Upper lobe of left lung (tissue), 6 donors: ENCODE measurements around the gene ATP6V1C2. TPM values are rescaled to one million over a fixed set of nuclear protein-coding genes. Genes with fewer than 3 reads are reported as not detected.

Source experiments
- ATAC-seq, 2 donors: fragments of 200-7000 bp; cut with Tn5 transposase; one replicate each; pipeline ENCODE4 v1.9.1; 2022; ENCODE audit warnings: mild to moderate bottlenecking in 2 of 2, moderate library complexity in 2 of 2; ENCODE audit not compliant: low FRiP score in 2 of 2
- DNase-seq, 2 donors: peaks; one replicate each; pipeline ENCODE4 v3.0.0-alpha.2; 2019 to 2020
- H3K27ac ChIP-seq, 4 donors: fragments of 200-600 bp; sonication (generic); one replicate each; pipeline ENCODE4 v1.5.1; 2016 to 2019
- H3K27me3 ChIP-seq, 4 donors: fragments of 200-600 bp; sonication (generic); one replicate each; pipeline ENCODE4 v1.5.1; 2017 to 2019
- H3K36me3 ChIP-seq, 4 donors: fragments of 200-600 bp; sonication (generic); one replicate each; pipeline ENCODE4 v1.5.1; 2016 to 2019
- H3K4me1 ChIP-seq, 4 donors: fragments of 200-600 bp; sonication (generic); one replicate each; pipeline ENCODE4 v1.5.1; 2018 to 2019
- H3K4me3 ChIP-seq, 4 donors: fragments of 200-600 bp; sonication (generic); one replicate each; pipeline ENCODE4 v1.5.1; 2017 to 2019; ENCODE audit warnings: mild to moderate bottlenecking in 2 of 4, moderate library complexity in 1 of 4
- H3K9me3 ChIP-seq, 4 donors: fragments of 200-600 bp; sonication (generic); one replicate each; pipeline ENCODE4 v1.5.1; 2018 to 2019
- EP300 ChIP-seq, 4 donors: sonication (generic); formaldehyde crosslinking; IDR thresholded peaks; one replicate each; pipeline ENCODE4 v1.5.1; 2017; ENCODE audit warnings: antibody characterized with exemption in 4 of 4, control low read depth in 2 of 4
- POLR2A ChIP-seq, 4 donors: fragments of 450-650 bp; IDR thresholded peaks; one replicate each; pipeline ENCODE4 v1.5.1; 2016 to 2017; ENCODE audit warnings: antibody characterized with exemption in 4 of 4, mild to moderate bottlenecking in 2 of 4
- POLR2AphosphoS5 ChIP-seq, 2 donors: sonication (generic); formaldehyde crosslinking; IDR thresholded peaks; one replicate each; pipeline ENCODE4 v1.5.1; 2017; ENCODE audit warnings: antibody characterized with exemption in 2 of 2
- WGBS, 2 donors: methylation state at CpG; one replicate each; pipeline ENCODE4 v1.1.5; 2017 to 2018; 5-methylcytosine and 5-hydroxymethylcytosine counted together
- total RNA-seq, 6 donors: library from RNA; depleted of rRNA in 4 of 6; stranded (reverse); fragments of >200 nt in 4 of 6; gene quantifications; one replicate each; pipeline versions ENCODE4 v1.1.0 to v1.2.1, GENCODE V29; 2016 to 2021
- TF ChIP-seq, protein P1 (sequence below), 6 experiments: fragments of 450-650 bp in 4 of 6; fragments of 200-600 bp in 2 of 6; sonication (generic) in 2 of 6; IDR thresholded peaks; one replicate each; pipeline ENCODE4 v1.5.1; 2016 to 2019; ENCODE audit warnings: antibody characterized with exemption in 6 of 6
- donor health status: DM: no; HTN: no; CAD: no; lungs with moderate emphysema.
- donor health status: DM: no; HTN: yes; CAD: no; lungs with severe emphysema.

ATP6V1C2 gene
- total RNA-seq, 6 donors from 2014 or later = 0.81 to 92.2 (median 2.4) TPM

DNA sequence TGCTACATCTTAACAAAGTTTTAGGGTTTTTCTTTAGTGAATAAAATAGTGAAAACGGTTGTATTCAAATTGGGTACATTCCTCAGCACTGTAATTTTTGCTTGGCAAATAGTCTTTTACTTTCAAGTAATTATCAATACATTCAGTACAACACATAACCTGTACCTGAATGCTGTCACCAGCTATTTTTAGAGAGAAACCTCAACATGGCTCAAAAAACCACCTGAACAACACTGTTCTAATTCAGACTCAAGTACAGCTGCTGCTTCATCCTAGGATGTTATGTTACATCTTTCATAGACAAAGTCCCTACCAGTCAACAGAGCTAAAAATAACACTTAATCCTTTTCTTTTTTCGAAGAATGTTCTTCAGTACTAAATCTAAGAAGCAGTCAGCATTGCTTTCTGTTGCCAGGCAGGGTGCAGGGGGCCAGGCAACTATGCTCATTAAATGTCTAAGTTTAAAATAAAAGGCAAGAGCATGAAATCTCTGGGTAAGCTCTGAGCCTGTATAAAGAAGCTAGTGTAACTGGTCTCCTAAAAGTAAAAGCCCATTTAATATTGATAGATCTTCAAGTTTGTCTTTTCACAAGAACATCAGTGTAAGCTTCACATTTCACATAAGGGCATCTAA, 70.7 kb downstream of the ATP6V1C2 start:
- no peaks in the 10 kb centered on the region for H3K9me3 ChIP-seq
- ATAC-seq (no peak), DNase-seq (no peak)
- H3K27me3 ChIP-seq = no peaks in the 10 kb centered on the region
- H3K27ac ChIP-seq = no peak overlapping the region
- H3K36me3 ChIP-seq = peaks cover 19 to 99% (median 81%) of the 10 kb centered on the region in 4 donors
- TF ChIP-seq POLR2AphosphoS5 (IDR thresholded peaks at IDR 0.05) (no peak), POLR2A (IDR thresholded peaks at IDR 0.05) (no peak), EP300 (IDR thresholded peaks at IDR 0.05) (no peak)
- TF ChIP-seq, protein P1, sequence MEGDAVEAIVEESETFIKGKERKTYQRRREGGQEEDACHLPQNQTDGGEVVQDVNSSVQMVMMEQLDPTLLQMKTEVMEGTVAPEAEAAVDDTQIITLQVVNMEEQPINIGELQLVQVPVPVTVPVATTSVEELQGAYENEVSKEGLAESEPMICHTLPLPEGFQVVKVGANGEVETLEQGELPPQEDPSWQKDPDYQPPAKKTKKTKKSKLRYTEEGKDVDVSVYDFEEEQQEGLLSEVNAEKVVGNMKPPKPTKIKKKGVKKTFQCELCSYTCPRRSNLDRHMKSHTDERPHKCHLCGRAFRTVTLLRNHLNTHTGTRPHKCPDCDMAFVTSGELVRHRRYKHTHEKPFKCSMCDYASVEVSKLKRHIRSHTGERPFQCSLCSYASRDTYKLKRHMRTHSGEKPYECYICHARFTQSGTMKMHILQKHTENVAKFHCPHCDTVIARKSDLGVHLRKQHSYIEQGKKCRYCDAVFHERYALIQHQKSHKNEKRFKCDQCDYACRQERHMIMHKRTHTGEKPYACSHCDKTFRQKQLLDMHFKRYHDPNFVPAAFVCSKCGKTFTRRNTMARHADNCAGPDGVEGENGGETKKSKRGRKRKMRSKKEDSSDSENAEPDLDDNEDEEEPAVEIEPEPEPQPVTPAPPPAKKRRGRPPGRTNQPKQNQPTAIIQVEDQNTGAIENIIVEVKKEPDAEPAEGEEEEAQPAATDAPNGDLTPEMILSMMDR (IDR thresholded peaks at IDR 0.05) = no peak
- 69 to 73% methylated on average over 2 of the region's 2 CpGs for WGBS, 2 donors
- H3K4me1 ChIP-seq = peaks cover 0 to 13% (median 0%) of the 10 kb centered on the region in 4 donors
- no peak overlapping the region for H3K4me3 ChIP-seq

DNA sequence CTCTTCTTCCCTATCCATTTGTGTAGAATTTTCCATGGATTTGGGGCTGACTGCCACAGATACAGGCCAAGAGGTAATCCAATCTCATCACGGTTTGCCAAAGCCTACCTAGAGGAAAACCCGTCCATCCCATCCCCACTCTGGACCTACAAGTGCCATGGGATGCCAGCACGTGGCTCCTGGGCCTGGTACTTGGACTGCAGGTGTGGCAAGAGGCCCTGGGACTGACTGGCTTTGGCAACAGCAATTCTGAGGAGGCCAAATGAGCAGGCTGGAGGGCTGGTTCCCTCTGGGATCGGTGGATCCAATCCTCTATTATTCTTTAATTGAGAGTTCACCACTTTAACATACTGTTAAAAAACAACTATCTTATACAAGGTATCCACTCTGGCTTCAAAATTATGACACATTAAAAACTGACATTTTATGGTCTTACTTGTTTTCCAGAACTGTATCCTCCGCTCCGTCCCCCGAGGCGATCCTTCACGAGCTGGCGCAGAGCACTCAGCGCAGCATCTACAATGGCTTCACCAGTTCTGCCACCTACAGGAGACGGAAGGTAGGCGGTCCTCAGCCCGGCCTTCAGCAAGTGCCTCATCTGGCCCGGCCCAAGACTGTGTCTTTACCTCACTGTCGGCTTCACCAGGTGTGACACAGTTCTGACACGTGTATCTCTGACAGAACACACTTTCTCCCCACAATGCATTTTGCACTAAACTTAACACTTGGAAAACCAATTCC, 71.4 kb downstream of the ATP6V1C2 start:
- H3K4me1 ChIP-seq = peaks cover 0 to 12% (median 0%) of the 10 kb centered on the region in 4 donors
- peaks cover 20 to 99% (median 79%) of the 10 kb centered on the region in 4 donors for H3K36me3 ChIP-seq
- no peaks in the 10 kb centered on the region for H3K9me3 ChIP-seq
- DNase-seq (no peak), ATAC-seq (no peak)
- WGBS, 2 donors = 90 to 96% methylated on average over 17 of the region's 17 CpGs
- TF ChIP-seq POLR2AphosphoS5 (IDR thresholded peaks at IDR 0.05) (no peak), POLR2A (IDR thresholded peaks at IDR 0.05) (no peak), EP300 (IDR thresholded peaks at IDR 0.05) (no peak)
- TF ChIP-seq, protein P1 (IDR thresholded peaks at IDR 0.05) = no peak
- H3K27ac ChIP-seq = no peak overlapping the region
- no peak overlapping the region for H3K4me3 ChIP-seq
- H3K27me3 ChIP-seq = no peaks in the 10 kb centered on the region

DNA sequence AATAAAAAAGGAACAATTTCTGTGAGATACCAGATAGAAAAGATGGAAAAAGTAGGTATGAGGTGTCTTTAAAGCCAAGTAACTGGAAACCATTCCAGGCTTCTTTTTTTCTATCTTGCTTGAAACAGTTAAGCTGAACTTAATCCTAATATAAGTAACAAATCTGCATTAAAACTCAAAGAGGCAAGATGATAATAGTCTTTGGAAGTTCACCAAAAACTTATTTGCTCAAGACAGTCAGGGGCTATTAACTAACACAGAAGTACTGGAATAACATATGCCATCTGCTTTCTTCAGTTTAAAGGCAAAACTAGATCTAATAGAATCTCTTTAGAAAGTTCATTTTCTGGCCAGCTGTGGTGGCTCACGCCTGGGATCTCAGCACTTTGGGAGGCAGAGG, 72.4 kb downstream of the ATP6V1C2 start:
- peaks cover 0 to 12% (median 0%) of the 10 kb centered on the region in 4 donors for H3K4me1 ChIP-seq
- H3K27me3 ChIP-seq = no peaks in the 10 kb centered on the region
- H3K9me3 ChIP-seq = no peaks in the 10 kb centered on the region
- no peak for DNase-seq
- 84 to 100% methylated on average over 1 of the region's 1 CpG for WGBS, 2 donors
- peaks cover 16 to 96% (median 74%) of the 10 kb centered on the region in 4 donors for H3K36me3 ChIP-seq
- ATAC-seq = no peak
- H3K27ac ChIP-seq = no peak overlapping the region
- TF ChIP-seq POLR2AphosphoS5 (IDR thresholded peaks at IDR 0.05) (no peak), POLR2A (IDR thresholded peaks at IDR 0.05) (no peak), EP300 (IDR thresholded peaks at IDR 0.05) (no peak)
- TF ChIP-seq, protein P1 (IDR thresholded peaks at IDR 0.05) = no peak
- H3K4me3 ChIP-seq = no peak overlapping the region

DNA sequence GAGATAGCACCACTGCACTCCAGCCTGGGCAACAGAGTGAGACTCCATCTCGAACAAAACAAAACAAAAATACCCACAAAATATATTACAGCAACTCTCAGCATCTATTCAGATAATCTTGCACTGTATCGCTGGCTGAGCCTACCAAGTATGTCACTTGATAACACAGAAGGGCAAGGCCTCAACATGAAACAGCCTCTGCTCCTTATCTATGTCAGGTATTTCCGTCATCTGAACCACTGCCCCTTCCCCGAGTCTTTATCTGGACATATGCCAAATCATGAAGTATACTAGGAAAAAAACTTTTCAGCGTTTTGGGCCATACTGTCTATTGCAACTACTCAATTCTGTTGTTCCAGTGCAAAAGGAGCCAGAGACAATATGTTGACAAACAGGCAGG, 73.4 kb downstream of the ATP6V1C2 start:
- 62 to 75% methylated on average over 5 of the region's 5 CpGs for WGBS, 2 donors
- ATAC-seq = no peak
- Histone ChIP-seq H3K4me3 (no peak overlapping the region), H3K27me3 (no peaks in the 10 kb centered on the region), H3K4me1 (peaks cover 0 to 12% (median 0%) of the 10 kb centered on the region in 4 donors), H3K27ac (no peak overlapping the region), H3K9me3 (no peaks in the 10 kb centered on the region), H3K36me3 (peaks cover 13 to 96% (median 63%) of the 10 kb centered on the region in 4 donors)
- no peak for DNase-seq
- TF ChIP-seq POLR2A (IDR thresholded peaks at IDR 0.05) (no peak), POLR2AphosphoS5 (IDR thresholded peaks at IDR 0.05) (no peak), EP300 (IDR thresholded peaks at IDR 0.05) (no peak)
- TF ChIP-seq, protein P1 (IDR thresholded peaks at IDR 0.05) = no peak
